GM12801 (cell line): ENCODE data around the gene ZGRF1.

ENCODE experiments used
- CTCF ChIP-seq: IDR thresholded peaks from one replicate; pipeline ENCODE4 v1.5.1; 2011; ENCODE audit warnings: control low read depth; ENCODE audit not compliant: insufficient read length; ENCODE audit errors: extremely low read depth

ZGRF1 gene

GRCh38 chr4:112560084-112560483 lies 76.6 kb downstream of the ZGRF1 start:
- no peak for TF ChIP-seq CTCF

DNA sequence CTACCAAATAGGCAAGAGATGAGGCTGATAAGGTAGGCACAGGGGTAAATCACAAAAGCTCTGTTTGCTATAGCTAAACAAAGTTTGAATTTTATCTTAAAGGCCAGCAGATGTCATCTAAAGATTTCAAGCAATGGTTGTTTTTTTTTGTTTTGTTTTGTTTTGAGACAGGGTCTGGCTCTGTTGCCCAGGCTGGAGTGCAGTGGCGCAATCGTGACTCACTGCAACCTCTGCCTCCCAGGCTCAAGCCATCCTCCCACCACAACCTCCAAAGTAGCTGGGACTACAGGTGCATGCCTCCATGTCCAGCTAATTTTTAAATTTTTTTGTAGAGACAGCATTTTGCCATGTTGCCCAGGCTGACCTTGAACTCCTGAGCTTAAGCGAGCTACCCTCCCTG lies 77.7 kb downstream of the ZGRF1 start:
- no peak for TF ChIP-seq CTCF

GRCh38 chr4:112557676-112558411 lies 78.9 kb downstream of the ZGRF1 start:
- TF ChIP-seq CTCF: no peak

GRCh38 chr4:112552668-112553067 lies 84.0 kb downstream of the ZGRF1 start:
- TF ChIP-seq CTCF: no peak

DNA sequence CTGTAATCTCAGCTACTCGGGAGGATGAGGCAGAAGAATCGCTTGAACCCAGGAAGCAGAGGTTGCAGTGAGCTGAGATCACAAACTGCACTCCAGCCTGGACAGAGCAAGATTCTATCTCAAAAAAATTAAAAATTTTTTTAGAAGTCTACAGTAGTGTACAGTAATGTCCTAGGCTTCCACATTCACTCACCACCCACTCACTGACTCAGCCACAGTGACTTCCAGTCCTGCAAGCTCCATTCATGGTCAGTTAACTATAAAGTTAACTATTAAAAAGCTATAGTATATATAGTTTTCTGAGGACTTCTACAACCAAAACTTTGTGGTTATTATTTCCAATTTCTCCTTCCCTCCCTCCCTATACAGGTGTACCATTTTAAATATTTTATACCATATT lies 86.0 kb downstream of the ZGRF1 start:
- TF ChIP-seq CTCF: no peak

DNA sequence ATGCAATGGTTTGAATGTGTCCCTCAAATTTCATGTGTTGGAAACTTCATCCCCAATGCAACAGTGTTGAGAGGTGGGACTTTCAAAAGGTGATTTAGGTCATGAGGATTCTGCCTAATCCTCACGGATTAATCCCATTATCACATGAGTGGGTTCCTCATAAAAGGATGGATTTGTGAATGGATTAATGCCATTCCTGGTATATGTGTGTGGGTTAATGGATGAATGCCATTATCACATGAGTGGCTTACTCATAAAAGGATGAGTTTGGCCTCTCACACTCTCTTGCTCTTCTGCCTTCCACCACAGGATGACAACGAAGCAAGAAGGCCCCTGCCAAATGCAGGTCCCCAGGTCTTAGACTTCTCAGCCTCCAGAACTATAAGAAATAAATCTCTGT lies 90.2 kb downstream of the ZGRF1 start:
- TF ChIP-seq CTCF: no peak

- TF ChIP-seq CTCF: no peak
These were observed 91.4 kb downstream of the ZGRF1 start for GRCh38 chr4:112545346-112545745.

DNA sequence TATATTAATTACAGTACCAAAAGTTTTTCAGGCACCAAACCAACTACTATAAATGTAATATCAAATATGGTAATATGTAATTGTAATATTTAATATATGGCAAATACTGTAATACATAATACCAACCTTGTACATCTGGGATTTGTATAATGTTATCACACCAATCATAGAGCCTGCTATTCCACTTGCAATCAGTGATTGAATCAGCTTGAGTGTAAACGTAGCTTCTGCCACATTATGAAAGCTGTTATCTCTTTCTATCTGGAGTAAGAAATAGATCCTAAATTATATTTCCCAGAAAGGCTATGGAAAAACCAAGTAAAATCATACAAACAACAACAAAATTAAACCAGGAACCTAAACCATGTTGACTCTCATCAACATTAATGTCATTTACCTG lies 96.0 kb downstream of the ZGRF1 start:
- TF ChIP-seq CTCF: no peak
